ENCODE results near the gene MALT1.

DNA sequence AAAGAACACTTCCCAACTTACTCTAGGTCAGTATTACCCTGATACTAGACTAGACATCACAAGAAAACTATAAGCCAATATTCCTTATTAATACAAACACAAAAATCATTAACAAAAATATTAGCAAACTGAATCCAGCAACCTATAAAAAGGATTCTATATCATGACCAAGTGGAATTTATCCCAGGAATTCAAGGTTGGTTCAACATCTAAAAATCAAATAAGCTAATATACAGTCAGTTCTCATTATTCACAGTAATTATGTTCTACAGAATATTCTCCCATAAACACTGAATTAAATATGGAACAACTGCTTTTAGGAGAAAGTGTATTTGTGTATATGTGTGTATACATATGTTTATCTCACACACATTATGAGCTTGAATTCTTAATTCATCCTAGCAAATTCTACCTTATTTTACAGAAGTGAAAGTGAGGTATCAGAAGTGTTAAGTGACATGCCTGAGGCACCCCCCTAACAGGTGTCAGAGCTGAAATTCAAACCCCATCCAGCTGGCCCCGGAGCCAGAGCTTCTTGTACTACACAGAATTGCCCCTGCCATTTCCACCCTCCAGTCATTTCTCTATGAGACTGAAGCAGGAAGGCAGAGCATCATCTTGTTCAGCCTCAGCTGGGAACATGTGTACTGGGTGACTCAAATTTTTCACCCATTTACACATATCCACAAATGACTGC is 77.8 kb downstream of the MALT1 start:
- TF ChIP-seq, protein P1, sequence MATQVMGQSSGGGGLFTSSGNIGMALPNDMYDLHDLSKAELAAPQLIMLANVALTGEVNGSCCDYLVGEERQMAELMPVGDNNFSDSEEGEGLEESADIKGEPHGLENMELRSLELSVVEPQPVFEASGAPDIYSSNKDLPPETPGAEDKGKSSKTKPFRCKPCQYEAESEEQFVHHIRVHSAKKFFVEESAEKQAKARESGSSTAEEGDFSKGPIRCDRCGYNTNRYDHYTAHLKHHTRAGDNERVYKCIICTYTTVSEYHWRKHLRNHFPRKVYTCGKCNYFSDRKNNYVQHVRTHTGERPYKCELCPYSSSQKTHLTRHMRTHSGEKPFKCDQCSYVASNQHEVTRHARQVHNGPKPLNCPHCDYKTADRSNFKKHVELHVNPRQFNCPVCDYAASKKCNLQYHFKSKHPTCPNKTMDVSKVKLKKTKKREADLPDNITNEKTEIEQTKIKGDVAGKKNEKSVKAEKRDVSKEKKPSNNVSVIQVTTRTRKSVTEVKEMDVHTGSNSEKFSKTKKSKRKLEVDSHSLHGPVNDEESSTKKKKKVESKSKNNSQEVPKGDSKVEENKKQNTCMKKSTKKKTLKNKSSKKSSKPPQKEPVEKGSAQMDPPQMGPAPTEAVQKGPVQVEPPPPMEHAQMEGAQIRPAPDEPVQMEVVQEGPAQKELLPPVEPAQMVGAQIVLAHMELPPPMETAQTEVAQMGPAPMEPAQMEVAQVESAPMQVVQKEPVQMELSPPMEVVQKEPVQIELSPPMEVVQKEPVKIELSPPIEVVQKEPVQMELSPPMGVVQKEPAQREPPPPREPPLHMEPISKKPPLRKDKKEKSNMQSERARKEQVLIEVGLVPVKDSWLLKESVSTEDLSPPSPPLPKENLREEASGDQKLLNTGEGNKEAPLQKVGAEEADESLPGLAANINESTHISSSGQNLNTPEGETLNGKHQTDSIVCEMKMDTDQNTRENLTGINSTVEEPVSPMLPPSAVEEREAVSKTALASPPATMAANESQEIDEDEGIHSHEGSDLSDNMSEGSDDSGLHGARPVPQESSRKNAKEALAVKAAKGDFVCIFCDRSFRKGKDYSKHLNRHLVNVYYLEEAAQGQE (IDR thresholded peaks at IDR 0.05; ENCODE audit: insufficient read depth in 1 of 2, low read depth in 2 of 2, low read length in 1 of 2) = no peak
- TF ChIP-seq, protein P2, sequence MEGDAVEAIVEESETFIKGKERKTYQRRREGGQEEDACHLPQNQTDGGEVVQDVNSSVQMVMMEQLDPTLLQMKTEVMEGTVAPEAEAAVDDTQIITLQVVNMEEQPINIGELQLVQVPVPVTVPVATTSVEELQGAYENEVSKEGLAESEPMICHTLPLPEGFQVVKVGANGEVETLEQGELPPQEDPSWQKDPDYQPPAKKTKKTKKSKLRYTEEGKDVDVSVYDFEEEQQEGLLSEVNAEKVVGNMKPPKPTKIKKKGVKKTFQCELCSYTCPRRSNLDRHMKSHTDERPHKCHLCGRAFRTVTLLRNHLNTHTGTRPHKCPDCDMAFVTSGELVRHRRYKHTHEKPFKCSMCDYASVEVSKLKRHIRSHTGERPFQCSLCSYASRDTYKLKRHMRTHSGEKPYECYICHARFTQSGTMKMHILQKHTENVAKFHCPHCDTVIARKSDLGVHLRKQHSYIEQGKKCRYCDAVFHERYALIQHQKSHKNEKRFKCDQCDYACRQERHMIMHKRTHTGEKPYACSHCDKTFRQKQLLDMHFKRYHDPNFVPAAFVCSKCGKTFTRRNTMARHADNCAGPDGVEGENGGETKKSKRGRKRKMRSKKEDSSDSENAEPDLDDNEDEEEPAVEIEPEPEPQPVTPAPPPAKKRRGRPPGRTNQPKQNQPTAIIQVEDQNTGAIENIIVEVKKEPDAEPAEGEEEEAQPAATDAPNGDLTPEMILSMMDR (IDR thresholded peaks at IDR 0.05) = no peak
- no peak for TF ChIP-seq TCF7L2 (IDR thresholded peaks at IDR 0.05; ENCODE audit: low read depth, low read length)
- no peak for TF ChIP-seq POLR2AphosphoS5 (IDR thresholded peaks at IDR 0.05; ENCODE audit: low read depth, low read length)
